T-helper 9 cell (primary cell): ENCODE measurements around the gene PFDN1.
"Not testable (repeated sequence)": the region's sequence is repeated elsewhere in the genome, so short reads cannot be mapped to it uniquely, and the experiment has no call there.

Source experiments
- DNase-seq: peaks from one replicate; pipeline ENCODE4 v3.0.0-alpha.2; 2020

PFDN1 gene

GRCh38 chr5:140208065-140208464, 94.8 kb downstream of the PFDN1 start:
- DNase-seq: no peak

GRCh38 chr5:140207250-140207964, 95.5 kb downstream of the PFDN1 start:
- DNase-seq: no peak

- no peak for DNase-seq
Observed at GRCh38 chr5:140205952-140206351, 96.9 kb downstream of the PFDN1 start.

GRCh38 chr5:140205216-140205615, 97.7 kb downstream of the PFDN1 start:
- no peak for DNase-seq

- no peak for DNase-seq
Observed at GRCh38 chr5:140202610-140203009, 100.3 kb downstream of the PFDN1 start.

- no peak for DNase-seq
Observed at GRCh38 chr5:140202078-140202477, 100.8 kb downstream of the PFDN1 start.

- DNase-seq: not testable (repeated sequence)
Observed at GRCh38 chr5:140198915-140199314, 104.0 kb downstream of the PFDN1 start.

GRCh38 chr5:140197023-140197422, 105.9 kb downstream of the PFDN1 start:
- DNase-seq: no peak

GRCh38 chr5:140196115-140196814, 106.6 kb downstream of the PFDN1 start:
- DNase-seq: no peak
